HG03575 (cell line): ENCODE measurements around the gene CFAP300.

ENCODE experiments used
- ATAC-seq: cut with Tn5 transposase; IDR thresholded peaks from one replicate; pipeline ENCODE4 v1.9.1; 2021; ENCODE audit not compliant: unreplicated experiment, insufficient number of reproducible peaks, low FRiP score; ENCODE audit errors: extremely low read depth

Gene CFAP300

GRCh38 chr11:102070766-102071165, 23.5 kb downstream of the CFAP300 start:
- no peak for ATAC-seq

- no peak for ATAC-seq
Measured at GRCh38 chr11:102071497-102072472, 24.5 kb downstream of the CFAP300 start.

GRCh38 chr11:102073253-102073652, 26.0 kb downstream of the CFAP300 start:
- no peak for ATAC-seq

- ATAC-seq: no peak
Measured at GRCh38 chr11:102079625-102080024, 32.4 kb downstream of the CFAP300 start.

GRCh38 chr11:102081313-102081712, 34.1 kb downstream of the CFAP300 start:
- no peak for ATAC-seq

- no peak for ATAC-seq
Measured at GRCh38 chr11:102085864-102086551, 38.8 kb downstream of the CFAP300 start.

GRCh38 chr11:102097186-102097585, 49.9 kb downstream of the CFAP300 start:
- ATAC-seq: no peak

GRCh38 chr11:102099755-102100154, 52.5 kb downstream of the CFAP300 start:
- ATAC-seq: no peak

- no peak for ATAC-seq
Measured at GRCh38 chr11:102108734-102109440, 61.6 kb downstream of the CFAP300 start.

- ATAC-seq: no peak
Measured at GRCh38 chr11:102109896-102110760, 62.9 kb downstream of the CFAP300 start, which contains the start of gene YAP1. YAP1 (plus strand) TSS chr11:102110447; CDS start chr11:102110849, 402 bp downstream.

GRCh38 chr11:102110761-102111010, 63.4 kb downstream of the CFAP300 start:
- ATAC-seq: no peak

GRCh38 chr11:102111011-102111786, 64.0 kb downstream of the CFAP300 start:
- ATAC-seq: no peak

- no peak for ATAC-seq
Measured at GRCh38 chr11:102111787-102112508, 64.7 kb downstream of the CFAP300 start.

GRCh38 chr11:102112509-102112821, 65.2 kb downstream of the CFAP300 start:
- no peak for ATAC-seq

- no peak for ATAC-seq
Measured at GRCh38 chr11:102114032-102114431, 66.8 kb downstream of the CFAP300 start.

- ATAC-seq: no peak
Measured at GRCh38 chr11:102115557-102115956, 68.3 kb downstream of the CFAP300 start.

GRCh38 chr11:102116453-102117205, 69.4 kb downstream of the CFAP300 start:
- ATAC-seq: no peak
